Tibial nerve (tissue), 4 donors: Measurements from ENCODE around the gene USP46. TPM values are rescaled to one million over a fixed set of nuclear protein-coding genes. Genes with fewer than 3 reads are reported as not detected.

Experiments
- DNase-seq, 2 donors: peaks; one replicate each; pipeline ENCODE4 v3.0.0-alpha.2; 2019; ENCODE audit warnings: low spot score in 2 of 2
- H3K27ac ChIP-seq, 4 donors: fragments of 200-600 bp; sonication (generic) in 3 of 4; one replicate each; pipeline ENCODE4 v1.5.1; 2017 to 2019; ENCODE audit warnings: mild to moderate bottlenecking in 1 of 4
- H3K27me3 ChIP-seq, 2 donors: fragments of 200-600 bp; sonication (generic) in 1 of 2; one replicate each; pipeline versions ENCODE4 v1.5.1 to v1.6.0; 2017 to 2019
- H3K36me3 ChIP-seq, 3 donors: fragments of 200-600 bp; sonication (generic); one replicate each; pipeline ENCODE4 v1.5.1; 2018 to 2019
- H3K4me1 ChIP-seq, 4 donors: fragments of 200-600 bp; sonication (generic) in 3 of 4; one replicate each; pipeline ENCODE4 v1.5.1; 2017 to 2019
- H3K4me3 ChIP-seq, 4 donors: fragments of 200-600 bp; sonication (generic) in 3 of 4; one replicate each; pipeline ENCODE4 v1.5.1; 2017 to 2019; ENCODE audit warnings: mild to moderate bottlenecking in 1 of 4, moderate library complexity in 1 of 4
- H3K9me3 ChIP-seq, 4 donors: fragments of 200-600 bp; sonication (generic) in 3 of 4; one replicate each; pipeline ENCODE4 v1.5.1; 2017 to 2019
- EP300 ChIP-seq, 2 donors: sonication (generic); formaldehyde crosslinking; IDR thresholded peaks; one replicate each; pipeline ENCODE4 v1.6.1; 2017; ENCODE audit warnings: antibody characterized with exemption in 2 of 2, mild to moderate bottlenecking in 1 of 2
- POLR2A ChIP-seq, 2 donors: fragments of 450-650 bp; IDR thresholded peaks; one replicate each; pipeline ENCODE4 v1.6.1; 2017; ENCODE audit warnings: antibody characterized with exemption in 2 of 2, mild to moderate bottlenecking in 2 of 2, moderate library complexity in 2 of 2
- WGBS, 2 donors: methylation state at CpG; one replicate each; pipeline ENCODE4 v1.1.5; 2018; 5-methylcytosine and 5-hydroxymethylcytosine counted together
- total RNA-seq, 4 donors: library from RNA; depleted of rRNA; stranded (reverse); fragments of >200 nt; gene quantifications; one replicate each; pipeline ENCODE4 v1.1.0, GENCODE V29; 2016
- TF ChIP-seq, protein P1 (sequence below), 5 experiments: fragments of 200-600 bp in 3 of 5; fragments of 450-650 bp in 2 of 5; sonication (generic) in 3 of 5; IDR thresholded peaks; one replicate each; pipeline ENCODE4 v1.5.1; 2016 to 2019; ENCODE audit warnings: antibody characterized with exemption in 5 of 5, mild to moderate bottlenecking in 3 of 5, moderate library complexity in 2 of 5

The USP46 gene
- total RNA-seq, 4 donors from 2014 or later, result 28.2 to 55.5 (median 37.9) TPM

DNA sequence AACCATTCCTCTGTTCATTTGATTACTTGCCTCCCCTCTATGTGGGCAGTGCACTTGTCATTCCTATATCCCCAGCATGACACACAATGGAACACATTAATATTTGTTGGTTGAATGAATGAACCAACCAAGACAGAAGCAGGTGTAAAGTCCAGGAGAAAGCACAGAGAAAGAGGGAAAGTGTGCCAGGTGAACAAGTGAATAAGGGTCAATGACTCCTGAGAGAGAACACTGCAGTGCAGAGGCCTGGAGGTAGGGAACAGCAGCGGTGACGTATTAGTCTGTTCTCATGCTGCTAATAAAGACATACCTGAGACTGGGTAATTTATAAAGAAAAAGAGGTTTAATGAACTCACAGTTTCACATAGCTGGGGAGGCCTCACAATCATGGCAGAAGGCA lies 53.1 kb downstream of the USP46 start:
- Histone ChIP-seq H3K27ac (no peak overlapping the region), H3K36me3 (peaks cover 0 to 82% (median 0%) of the 10 kb centered on the region in 3 donors), H3K9me3 (no peaks in the 10 kb centered on the region), H3K4me1 (no peaks in the 10 kb centered on the region), H3K4me3 (no peak overlapping the region), H3K27me3 (no peaks in the 10 kb centered on the region)
- 99 to 100% methylated on average over 2 of the region's 2 CpGs for WGBS, 2 donors
- DNase-seq, result no peak
- TF ChIP-seq POLR2A (IDR thresholded peaks at IDR 0.05) (no peak), EP300 (IDR thresholded peaks at IDR 0.05) (no peak)
- TF ChIP-seq, protein P1, sequence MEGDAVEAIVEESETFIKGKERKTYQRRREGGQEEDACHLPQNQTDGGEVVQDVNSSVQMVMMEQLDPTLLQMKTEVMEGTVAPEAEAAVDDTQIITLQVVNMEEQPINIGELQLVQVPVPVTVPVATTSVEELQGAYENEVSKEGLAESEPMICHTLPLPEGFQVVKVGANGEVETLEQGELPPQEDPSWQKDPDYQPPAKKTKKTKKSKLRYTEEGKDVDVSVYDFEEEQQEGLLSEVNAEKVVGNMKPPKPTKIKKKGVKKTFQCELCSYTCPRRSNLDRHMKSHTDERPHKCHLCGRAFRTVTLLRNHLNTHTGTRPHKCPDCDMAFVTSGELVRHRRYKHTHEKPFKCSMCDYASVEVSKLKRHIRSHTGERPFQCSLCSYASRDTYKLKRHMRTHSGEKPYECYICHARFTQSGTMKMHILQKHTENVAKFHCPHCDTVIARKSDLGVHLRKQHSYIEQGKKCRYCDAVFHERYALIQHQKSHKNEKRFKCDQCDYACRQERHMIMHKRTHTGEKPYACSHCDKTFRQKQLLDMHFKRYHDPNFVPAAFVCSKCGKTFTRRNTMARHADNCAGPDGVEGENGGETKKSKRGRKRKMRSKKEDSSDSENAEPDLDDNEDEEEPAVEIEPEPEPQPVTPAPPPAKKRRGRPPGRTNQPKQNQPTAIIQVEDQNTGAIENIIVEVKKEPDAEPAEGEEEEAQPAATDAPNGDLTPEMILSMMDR (IDR thresholded peaks at IDR 0.05), result no peak

DNA sequence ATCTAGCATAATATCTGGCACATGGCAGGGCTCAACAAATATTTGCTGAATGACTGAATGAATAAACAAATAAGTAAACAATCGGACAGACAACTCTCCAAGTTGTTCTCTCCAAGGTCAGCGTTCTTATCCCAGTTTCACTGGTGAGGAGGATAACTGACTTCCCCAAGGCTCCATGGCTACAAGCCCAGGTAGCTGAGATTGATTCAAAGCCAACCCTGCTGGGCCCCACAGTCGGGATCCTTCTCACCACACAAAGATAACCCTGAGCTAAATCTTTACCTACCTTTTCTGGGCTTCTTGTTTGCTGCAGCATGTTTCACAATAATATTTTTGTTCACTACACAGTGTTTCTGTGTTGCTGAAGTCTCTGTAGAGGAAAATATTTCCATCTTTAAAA lies 54.9 kb downstream of the USP46 start:
- Histone ChIP-seq H3K27me3 (no peaks in the 10 kb centered on the region), H3K27ac (no peak overlapping the region), H3K4me3 (no peak overlapping the region), H3K4me1 (no peaks in the 10 kb centered on the region), H3K9me3 (no peaks in the 10 kb centered on the region), H3K36me3 (peaks cover 0 to 89% (median 0%) of the 10 kb centered on the region in 3 donors)
- TF ChIP-seq POLR2A (IDR thresholded peaks at IDR 0.05) (no peak), EP300 (IDR thresholded peaks at IDR 0.05) (no peak)
- TF ChIP-seq, protein P1 (IDR thresholded peaks at IDR 0.05), result no peak
- DNase-seq, result no peak
- 85 to 93% methylated on average over 3 of the region's 3 CpGs for WGBS, 2 donors

DNA sequence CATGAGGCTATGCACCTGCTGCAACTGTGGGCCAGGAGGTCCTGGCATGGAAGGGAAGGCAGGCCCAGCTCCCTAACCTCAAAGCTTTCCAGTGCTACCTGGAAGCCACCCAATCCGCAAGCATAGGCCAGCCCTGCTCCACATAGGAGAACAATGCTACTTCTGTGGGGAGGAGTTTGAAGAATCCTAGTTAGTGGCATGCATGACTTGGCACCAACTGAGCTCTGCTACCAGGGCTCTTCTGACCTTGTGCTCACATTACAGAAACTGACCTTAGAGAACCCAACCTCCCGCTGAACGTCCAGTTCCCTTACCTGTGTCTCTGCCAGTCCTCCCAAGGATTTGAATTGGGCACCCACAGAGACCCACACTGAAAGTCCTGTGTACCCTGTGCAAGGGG lies 58.8 kb downstream of the USP46 start:
- no peaks in the 10 kb centered on the region for H3K4me1 ChIP-seq
- no peak for TF ChIP-seq EP300 (IDR thresholded peaks at IDR 0.05)
- TF ChIP-seq POLR2A (IDR thresholded peaks at IDR 0.05), result no peak
- TF ChIP-seq, protein P1 (IDR thresholded peaks at IDR 0.05), result no peak
- DNase-seq, result no peak
- H3K27ac ChIP-seq, result no peak overlapping the region
- H3K36me3 ChIP-seq, result peaks cover 0 to 84% (median 0%) of the 10 kb centered on the region in 3 donors
- H3K4me3 ChIP-seq, result no peak overlapping the region
- no peaks in the 10 kb centered on the region for H3K9me3 ChIP-seq
- 83 to 91% methylated on average over 3 of the region's 3 CpGs for WGBS, 2 donors
- H3K27me3 ChIP-seq, result no peaks in the 10 kb centered on the region

DNA sequence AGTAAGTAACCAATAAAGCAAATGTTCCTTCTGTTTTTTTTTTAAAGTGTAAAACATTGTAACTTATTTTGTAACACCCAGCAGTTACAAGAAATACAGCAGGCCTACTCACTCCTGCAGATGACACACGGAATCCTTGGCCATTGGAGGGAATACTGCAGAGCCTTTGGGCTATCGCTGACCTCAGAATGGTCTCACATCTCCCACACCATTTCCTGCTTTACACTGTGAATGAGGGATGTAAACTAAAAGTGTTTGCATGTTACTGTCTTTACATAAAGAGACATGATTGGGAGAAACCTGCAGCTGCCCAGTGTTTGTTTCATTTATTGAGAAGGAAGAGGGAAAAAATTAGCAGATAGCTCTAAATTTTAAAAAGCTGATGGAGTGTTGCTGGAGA lies 64.1 kb downstream of the USP46 start:
- no peak for TF ChIP-seq EP300 (IDR thresholded peaks at IDR 0.05)
- TF ChIP-seq, protein P1 (IDR thresholded peaks at IDR 0.05), result no peak
- no peak for TF ChIP-seq POLR2A (IDR thresholded peaks at IDR 0.05)
- WGBS, 2 donors, result 63 to 66% methylated on average over 2 of the region's 2 CpGs
- H3K27me3 ChIP-seq, result no peaks in the 10 kb centered on the region
- H3K36me3 ChIP-seq, result peaks cover 0 to 59% (median 0%) of the 10 kb centered on the region in 3 donors
- no peak for DNase-seq
- H3K27ac ChIP-seq, result no peak overlapping the region
- H3K4me1 ChIP-seq, result no peaks in the 10 kb centered on the region
- H3K4me3 ChIP-seq, result no peak overlapping the region
- H3K9me3 ChIP-seq, result no peaks in the 10 kb centered on the region

DNA sequence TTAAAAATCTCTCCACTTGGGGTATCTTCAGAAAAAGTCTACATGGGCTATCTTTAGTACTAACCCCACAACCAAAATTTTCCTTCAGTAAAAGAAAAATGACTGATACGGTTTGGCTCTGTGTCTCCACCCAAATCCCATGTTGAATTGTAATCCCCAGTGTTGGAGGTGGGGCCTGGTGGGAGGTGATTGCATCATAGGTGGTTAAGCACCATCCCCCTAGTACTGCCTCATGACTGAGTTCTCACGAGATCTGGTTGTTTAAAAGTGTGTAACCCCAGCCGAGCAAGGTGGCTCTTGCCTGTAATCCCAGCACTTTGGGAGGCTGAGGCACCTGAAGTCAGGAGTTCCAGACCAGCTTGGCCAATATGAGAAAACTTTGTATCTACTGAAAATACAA lies 66.8 kb downstream of the USP46 start:
- Histone ChIP-seq H3K4me3 (no peak overlapping the region), H3K36me3 (peaks cover 0 to 32% (median 0%) of the 10 kb centered on the region in 3 donors), H3K9me3 (no peaks in the 10 kb centered on the region), H3K27me3 (no peaks in the 10 kb centered on the region), H3K4me1 (no peaks in the 10 kb centered on the region), H3K27ac (no peak overlapping the region)
- no peak for DNase-seq
- TF ChIP-seq, protein P1 (IDR thresholded peaks at IDR 0.05), result no peak
- no peak for TF ChIP-seq POLR2A (IDR thresholded peaks at IDR 0.05)
- no peak for TF ChIP-seq EP300 (IDR thresholded peaks at IDR 0.05)
- WGBS, 2 donors, result 87 to 90% methylated on average over 3 of the region's 3 CpGs
